Measurements from ENCODE around the gene ALCAM. TPM values are rescaled to one million over a fixed set of nuclear protein-coding genes. Genes with fewer than 3 reads are reported as not detected.

Gene ALCAM
- total RNA-seq, 1 experiment from 2014 or later, result 32.3 TPM

DNA sequence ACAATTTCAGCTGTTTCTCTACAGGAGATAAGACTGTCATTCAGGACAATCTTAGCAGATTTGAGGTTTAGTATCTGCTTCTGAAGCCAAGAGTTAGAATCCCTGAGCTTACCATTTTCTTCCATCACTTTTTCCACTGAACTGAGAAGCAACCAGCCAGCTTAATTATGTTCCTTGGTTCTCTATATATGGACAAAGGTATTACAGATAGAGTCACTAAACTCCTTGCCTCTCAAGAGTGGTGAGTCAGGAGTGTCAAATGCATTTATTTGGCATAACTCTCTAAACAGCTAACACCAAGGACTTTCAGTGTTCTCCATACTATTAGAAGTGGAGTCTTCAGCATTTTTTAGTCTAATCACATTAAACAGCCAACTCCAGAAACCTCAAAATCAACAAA, 239.3 kb downstream of the ALCAM start:
- intact Hi-C loops (cut with micrococcal nuclease; ENCODE audit: unreplicated experiment), result no loop called here
- TF ChIP-seq, protein P1, sequence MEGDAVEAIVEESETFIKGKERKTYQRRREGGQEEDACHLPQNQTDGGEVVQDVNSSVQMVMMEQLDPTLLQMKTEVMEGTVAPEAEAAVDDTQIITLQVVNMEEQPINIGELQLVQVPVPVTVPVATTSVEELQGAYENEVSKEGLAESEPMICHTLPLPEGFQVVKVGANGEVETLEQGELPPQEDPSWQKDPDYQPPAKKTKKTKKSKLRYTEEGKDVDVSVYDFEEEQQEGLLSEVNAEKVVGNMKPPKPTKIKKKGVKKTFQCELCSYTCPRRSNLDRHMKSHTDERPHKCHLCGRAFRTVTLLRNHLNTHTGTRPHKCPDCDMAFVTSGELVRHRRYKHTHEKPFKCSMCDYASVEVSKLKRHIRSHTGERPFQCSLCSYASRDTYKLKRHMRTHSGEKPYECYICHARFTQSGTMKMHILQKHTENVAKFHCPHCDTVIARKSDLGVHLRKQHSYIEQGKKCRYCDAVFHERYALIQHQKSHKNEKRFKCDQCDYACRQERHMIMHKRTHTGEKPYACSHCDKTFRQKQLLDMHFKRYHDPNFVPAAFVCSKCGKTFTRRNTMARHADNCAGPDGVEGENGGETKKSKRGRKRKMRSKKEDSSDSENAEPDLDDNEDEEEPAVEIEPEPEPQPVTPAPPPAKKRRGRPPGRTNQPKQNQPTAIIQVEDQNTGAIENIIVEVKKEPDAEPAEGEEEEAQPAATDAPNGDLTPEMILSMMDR (IDR thresholded peaks at IDR 0.05), result no peak
- TF ChIP-seq POLR2AphosphoS5 (IDR thresholded peaks at IDR 0.05; ENCODE audit: low read depth, low read length) (no peak), SIN3A (IDR thresholded peaks at IDR 0.05; ENCODE audit: borderline replicate concordance, insufficient read depth, low read depth, low read length) (no peak), TCF7L2 (IDR thresholded peaks at IDR 0.05; ENCODE audit: low read depth, low read length) (no peak)
- TF ChIP-seq, protein P2, sequence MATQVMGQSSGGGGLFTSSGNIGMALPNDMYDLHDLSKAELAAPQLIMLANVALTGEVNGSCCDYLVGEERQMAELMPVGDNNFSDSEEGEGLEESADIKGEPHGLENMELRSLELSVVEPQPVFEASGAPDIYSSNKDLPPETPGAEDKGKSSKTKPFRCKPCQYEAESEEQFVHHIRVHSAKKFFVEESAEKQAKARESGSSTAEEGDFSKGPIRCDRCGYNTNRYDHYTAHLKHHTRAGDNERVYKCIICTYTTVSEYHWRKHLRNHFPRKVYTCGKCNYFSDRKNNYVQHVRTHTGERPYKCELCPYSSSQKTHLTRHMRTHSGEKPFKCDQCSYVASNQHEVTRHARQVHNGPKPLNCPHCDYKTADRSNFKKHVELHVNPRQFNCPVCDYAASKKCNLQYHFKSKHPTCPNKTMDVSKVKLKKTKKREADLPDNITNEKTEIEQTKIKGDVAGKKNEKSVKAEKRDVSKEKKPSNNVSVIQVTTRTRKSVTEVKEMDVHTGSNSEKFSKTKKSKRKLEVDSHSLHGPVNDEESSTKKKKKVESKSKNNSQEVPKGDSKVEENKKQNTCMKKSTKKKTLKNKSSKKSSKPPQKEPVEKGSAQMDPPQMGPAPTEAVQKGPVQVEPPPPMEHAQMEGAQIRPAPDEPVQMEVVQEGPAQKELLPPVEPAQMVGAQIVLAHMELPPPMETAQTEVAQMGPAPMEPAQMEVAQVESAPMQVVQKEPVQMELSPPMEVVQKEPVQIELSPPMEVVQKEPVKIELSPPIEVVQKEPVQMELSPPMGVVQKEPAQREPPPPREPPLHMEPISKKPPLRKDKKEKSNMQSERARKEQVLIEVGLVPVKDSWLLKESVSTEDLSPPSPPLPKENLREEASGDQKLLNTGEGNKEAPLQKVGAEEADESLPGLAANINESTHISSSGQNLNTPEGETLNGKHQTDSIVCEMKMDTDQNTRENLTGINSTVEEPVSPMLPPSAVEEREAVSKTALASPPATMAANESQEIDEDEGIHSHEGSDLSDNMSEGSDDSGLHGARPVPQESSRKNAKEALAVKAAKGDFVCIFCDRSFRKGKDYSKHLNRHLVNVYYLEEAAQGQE (IDR thresholded peaks at IDR 0.05; ENCODE audit: insufficient read depth in 1 of 2, low read depth in 2 of 2, low read length in 1 of 2), result no peak
- Histone ChIP-seq H3K36me3 (ENCODE audit: control insufficient read depth, insufficient read depth, low read length) (no peaks in the 10 kb centered on the region), H3K4me1 (ENCODE audit: control insufficient read depth, insufficient read depth, low read length) (no peaks in the 10 kb centered on the region), H3K9me3 (ENCODE audit: control insufficient read depth, insufficient read depth, low read depth, low read length) (no peaks in the 10 kb centered on the region), H3K27ac (ENCODE audit: low read length) (no peak overlapping the region), H3K27me3 (ENCODE audit: control insufficient read depth, insufficient read depth, low read length) (no peaks in the 10 kb centered on the region), H3K4me3 (ENCODE audit: low read depth in 2 of 2, low read length in 2 of 2) (no peak overlapping the region)
- in situ Hi-C loops (cut with HindIII; ENCODE audit: low pct_unique_long_range_greater_than_20kb, low sequenced_read_pairs), result no loop called here
- DNase-seq (ENCODE audit: low read depth, low spot score) (no peak), ATAC-seq (no peak)
- no TSS peak for BruUV-seq (replicated peaks)
- POLR2A ChIA-PET, result no interaction called here
- CTCF ChIA-PET, result no interaction called here

DNA sequence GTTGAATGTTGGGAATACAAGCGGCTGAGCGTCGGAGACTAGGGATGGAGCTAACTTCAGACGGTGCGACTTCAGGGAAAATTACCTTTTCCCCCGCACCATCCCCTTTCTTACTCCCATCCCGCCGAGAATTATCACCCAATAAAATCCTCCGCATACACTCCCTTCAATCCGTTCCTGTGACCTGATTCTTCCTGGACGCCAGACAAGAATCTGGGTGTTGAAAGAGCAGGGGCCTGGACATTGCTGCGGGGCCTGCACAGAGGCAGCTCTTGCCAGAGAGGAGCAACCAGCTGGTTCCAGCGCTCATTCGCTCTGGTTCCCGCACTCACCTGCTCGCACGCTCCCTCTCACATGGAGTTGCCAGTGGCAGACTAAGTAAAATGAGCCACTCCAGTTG, 241.9 kb downstream of the ALCAM start:
- no peak for TF ChIP-seq SIN3A (IDR thresholded peaks at IDR 0.05; ENCODE audit: borderline replicate concordance, insufficient read depth, low read depth, low read length)
- TF ChIP-seq, protein P1 (IDR thresholded peaks at IDR 0.05), result no peak
- TF ChIP-seq, protein P2 (IDR thresholded peaks at IDR 0.05; ENCODE audit: insufficient read depth in 1 of 2, low read depth in 2 of 2, low read length in 1 of 2), result no peak
- no peak for TF ChIP-seq TCF7L2 (IDR thresholded peaks at IDR 0.05; ENCODE audit: low read depth, low read length)
- H3K27ac ChIP-seq (ENCODE audit: low read length), result no peak overlapping the region
- no peaks in the 10 kb centered on the region for H3K4me1 ChIP-seq (ENCODE audit: control insufficient read depth, insufficient read depth, low read length)
- H3K27me3 ChIP-seq (ENCODE audit: control insufficient read depth, insufficient read depth, low read length), result no peaks in the 10 kb centered on the region
- no peak for DNase-seq (ENCODE audit: low read depth, low spot score)
- intact Hi-C loops (cut with micrococcal nuclease; ENCODE audit: unreplicated experiment), result no loop called here
- ChIA-PET POLR2A (no interaction called here), CTCF (no interaction called here)
- H3K9me3 ChIP-seq (ENCODE audit: control insufficient read depth, insufficient read depth, low read depth, low read length), result no peaks in the 10 kb centered on the region
- no TSS peak for BruUV-seq (replicated peaks)
- H3K4me3 ChIP-seq (ENCODE audit: low read depth in 2 of 2, low read length in 2 of 2), result no peak overlapping the region
- ATAC-seq, result no peak
- no peaks in the 10 kb centered on the region for H3K36me3 ChIP-seq (ENCODE audit: control insufficient read depth, insufficient read depth, low read length)
- in situ Hi-C loops (cut with HindIII; ENCODE audit: low pct_unique_long_range_greater_than_20kb, low sequenced_read_pairs), result no loop called here

Measured in Panc1 (cell line).